Measurements from ENCODE around the gene TOR4A. TPM values are rescaled to one million over a fixed set of nuclear protein-coding genes. Genes with fewer than 3 reads are reported as not detected.
A peak's percentile ranks its signal among the peaks of the same experiment; 100 is the strongest.

TOR4A gene
- total and polyA plus RNA-seq, 8 donors = 8.5 to 38.5 (median 11.1) TPM

GRCh38 chr9:137275588-137276472 lies 1.7 kb upstream of the TOR4A start:
- intact Hi-C loops (cut with DNase I) = no loop called here
- TF ChIP-seq CTCF (IDR thresholded peaks at IDR 0.05) = no peak
- Histone ChIP-seq H3K9me3 (no peaks in the 10 kb centered on the region), H3K36me3 (peaks cover 0 to 43% of the 10 kb centered on the region in 2 donors), H3K4me3 (peak overlapping the region in 1 of 2 donors; percentile 87), H3K27me3 (no peaks in the 10 kb centered on the region), H3K4me1 (peaks cover 18 to 57% of the 10 kb centered on the region in 2 donors), H3K27ac (peak overlapping the region; percentile 93 to 96)
- peak in 1 of 4 donors; percentile 65 for DNase-seq
- no peak for ATAC-seq

GRCh38 chr9:137276473-137277328 lies 825 bp upstream of the TOR4A start:
- H3K9me3 ChIP-seq = no peaks in the 10 kb centered on the region

DNA sequence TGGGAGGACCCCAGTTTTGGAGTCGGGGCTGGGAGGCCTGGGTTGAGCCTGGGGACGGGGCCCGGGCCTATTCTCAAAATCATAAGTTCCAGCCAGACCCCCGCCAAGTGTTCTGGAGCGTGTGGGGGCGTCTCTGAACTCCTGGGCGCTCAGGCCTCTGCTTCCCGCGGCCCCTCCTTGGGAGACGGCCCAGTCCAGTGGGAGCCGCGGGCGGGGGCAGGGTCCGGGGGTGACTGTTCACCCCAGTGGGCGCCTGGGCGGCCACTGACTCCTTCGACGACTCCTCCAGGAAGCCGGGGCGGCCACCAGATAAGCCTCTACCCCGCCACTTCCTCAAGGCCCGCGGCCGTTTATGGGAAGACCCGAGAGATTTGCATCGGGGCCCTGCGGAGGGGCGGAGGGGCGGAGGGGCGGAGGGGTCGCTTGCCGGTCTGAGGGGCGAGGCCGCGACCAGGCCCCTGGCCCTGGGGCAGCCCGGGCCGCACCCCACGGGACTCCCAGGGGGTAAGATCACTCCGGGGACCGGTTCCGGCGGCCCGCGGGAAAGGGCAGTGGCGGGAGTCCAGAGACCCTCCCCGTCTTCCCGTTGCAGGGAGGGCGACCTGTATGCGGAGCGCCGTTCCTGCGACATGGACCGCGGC lies 655 bp downstream of the TOR4A start:
- peaks cover 18 to 70% of the 10 kb centered on the region in 2 donors for H3K4me1 ChIP-seq

More at GRCh38 chr9:137276473-137277328, 825 bp upstream of the TOR4A start:
- no peak for TF ChIP-seq CTCF (IDR thresholded peaks at IDR 0.05)
- peaks cover 0 to 47% of the 10 kb centered on the region in 2 donors for H3K36me3 ChIP-seq
- H3K27ac ChIP-seq = peak overlapping the region; percentile 93 to 96
- H3K27me3 ChIP-seq = no peaks in the 10 kb centered on the region
- peaks cover 18 to 61% of the 10 kb centered on the region in 2 donors for H3K4me1 ChIP-seq
- intact Hi-C loops (cut with DNase I) = no loop called here
- H3K4me3 ChIP-seq = peak overlapping the region; percentile 59 to 87
- DNase-seq (peak; percentile 83 to 93 (median 87)), ATAC-seq (peak; percentile 64)

More for the DNA sequence above, 655 bp downstream of the TOR4A start:
- peak overlapping the region; percentile 59 to 87 for H3K4me3 ChIP-seq
- DNase-seq (peak in 1 of 4 donors; percentile 90), ATAC-seq (peak; percentile 0)
- intact Hi-C loops (cut with DNase I) = no loop called here
- H3K36me3 ChIP-seq = peaks cover 0 to 48% of the 10 kb centered on the region in 2 donors
- H3K9me3 ChIP-seq = no peaks in the 10 kb centered on the region
- no peak for TF ChIP-seq CTCF (IDR thresholded peaks at IDR 0.05)
- no peaks in the 10 kb centered on the region for H3K27me3 ChIP-seq
- H3K27ac ChIP-seq = peak overlapping the region; percentile 93 to 96

All from left lung (tissue), 10 donors.